ENCODE results near the gene RAET1L.

GRCh38 chr6:150065083-150065482, 39.8 kb upstream of the RAET1L start:
- TF ChIP-seq GATA2 (IDR thresholded peaks at IDR 0.05; ENCODE audit: low read depth, low read length) (no peak), GATA3 (IDR thresholded peaks at IDR 0.05; ENCODE audit: low read depth, low read length) (no peak)
